ENCODE measurements around the gene DLK2. TPM values are rescaled to one million over a fixed set of nuclear protein-coding genes. Genes with fewer than 3 reads are reported as not detected.
"Not testable (repeated sequence)": the region's sequence is repeated elsewhere in the genome, so short reads cannot be mapped to it uniquely, and the experiment has no call there.

DLK2 gene
- total RNA-seq, 1 experiment from 2014 or later, result 30.2 TPM

GRCh38 chr6:43467752-43468151, 12.4 kb upstream of the DLK2 start:
- Mint-ChIP-seq H3K27ac (ENCODE audit: low read depth, unreplicated experiment) (no peak overlapping the region), H3K27me3 (ENCODE audit: insufficient read depth, unreplicated experiment) (no peaks in the 10 kb centered on the region), H3K4me3 (ENCODE audit: unreplicated experiment) (no peak overlapping the region), H3K9me3 (ENCODE audit: unreplicated experiment) (no peaks in the 10 kb centered on the region), H3K36me3 (ENCODE audit: insufficient read depth, unreplicated experiment) (no peaks in the 10 kb centered on the region), H3K4me1 (ENCODE audit: insufficient read depth, unreplicated experiment) (peaks cover 5% of the 10 kb centered on the region)
- no peak for TF ChIP-seq CTCF (IDR thresholded peaks at IDR 0.05; ENCODE audit: unreplicated experiment)
- ChIA-PET POLR2A (interaction anchor here (0.5 kb wide), 1 partner anchor 75 kb away, joined by 3 read pairs; no protein-coding TSS in a partner anchor), CTCF (interaction anchor here (1.6 kb wide), 1 partner anchor 25 kb away, joined by 4 read pairs; no protein-coding TSS in a partner anchor)
- intact Hi-C loops (cut with micrococcal nuclease), result no loop called here
- no TSS peak for BruUV-seq (replicated peaks)
- no peak for DNase-seq (ENCODE audit: unreplicated experiment)

GRCh38 chr6:43467265-43467664, 11.9 kb upstream of the DLK2 start:
- BruUV-seq (replicated peaks); H3K9me3 Mint-ChIP-seq (ENCODE audit: unreplicated experiment); H3K36me3 Mint-ChIP-seq (ENCODE audit: insufficient read depth, unreplicated experiment); DNase-seq (ENCODE audit: unreplicated experiment); H3K27me3 Mint-ChIP-seq (ENCODE audit: insufficient read depth, unreplicated experiment); H3K4me3 Mint-ChIP-seq (ENCODE audit: unreplicated experiment); POLR2A ChIA-PET; H3K27ac Mint-ChIP-seq (ENCODE audit: low read depth, unreplicated experiment); H3K4me1 Mint-ChIP-seq (ENCODE audit: insufficient read depth, unreplicated experiment); intact Hi-C loops (cut with micrococcal nuclease): not testable (repeated sequence)
- CTCF ChIA-PET, result interaction anchor here (1.6 kb wide), 1 partner anchor 26 kb away, joined by 4 read pairs; no protein-coding TSS in a partner anchor

GRCh38 chr6:43465948-43466347, 10.6 kb upstream of the DLK2 start:
- no peak overlapping the region for H3K27ac Mint-ChIP-seq (ENCODE audit: low read depth, unreplicated experiment)

GRCh38 chr6:43464337-43464736, 9.0 kb upstream of the DLK2 start:
- intact Hi-C loops (cut with micrococcal nuclease), result no loop called here
- Mint-ChIP-seq H3K4me3 (ENCODE audit: unreplicated experiment) (no peak overlapping the region), H3K27ac (ENCODE audit: low read depth, unreplicated experiment) (no peak overlapping the region), H3K4me1 (ENCODE audit: insufficient read depth, unreplicated experiment) (peaks cover 2% of the 10 kb centered on the region), H3K27me3 (ENCODE audit: insufficient read depth, unreplicated experiment) (no peaks in the 10 kb centered on the region), H3K9me3 (ENCODE audit: unreplicated experiment) (no peaks in the 10 kb centered on the region), H3K36me3 (ENCODE audit: insufficient read depth, unreplicated experiment) (no peaks in the 10 kb centered on the region)
- no TSS peak for BruUV-seq (replicated peaks)
- CTCF ChIA-PET, result interaction anchor here (0.5 to 2.1 kb wide), 6 partner anchors 9 to 518 kb away, joined by 3 to 6 read pairs (median 4); partner anchors contain the start of gene DLK2
- POLR2A ChIA-PET, result interaction anchor here (1.2 to 1.3 kb wide), 2 partner anchors 13 to 32 kb away, joined by 3 read pairs; partner anchors contain the start of gene TJAP1
- TF ChIP-seq CTCF (IDR thresholded peaks at IDR 0.05; ENCODE audit: unreplicated experiment), result no peak
- DNase-seq (ENCODE audit: unreplicated experiment), result no peak

More at GRCh38 chr6:43465948-43466347, 10.6 kb upstream of the DLK2 start:
- ChIA-PET CTCF (interaction anchor here (0.7 to 2.1 kb wide), 3 partner anchors 26 to 35 kb away, joined by 3 to 5 read pairs (median 4); no protein-coding TSS in a partner anchor), POLR2A (interaction anchor here (0.7 to 1.1 kb wide), 4 partner anchors 11 to 124 kb away, joined by 3 to 5 read pairs (median 3); partner anchors contain the start of gene DLK2)
- intact Hi-C loops (cut with micrococcal nuclease), result no loop called here
- Mint-ChIP-seq H3K4me3 (ENCODE audit: unreplicated experiment) (no peak overlapping the region), H3K27me3 (ENCODE audit: insufficient read depth, unreplicated experiment) (no peaks in the 10 kb centered on the region), H3K4me1 (ENCODE audit: insufficient read depth, unreplicated experiment) (peaks cover 5% of the 10 kb centered on the region), H3K36me3 (ENCODE audit: insufficient read depth, unreplicated experiment) (no peaks in the 10 kb centered on the region), H3K9me3 (ENCODE audit: unreplicated experiment) (no peaks in the 10 kb centered on the region)
- no peak for TF ChIP-seq CTCF (IDR thresholded peaks at IDR 0.05; ENCODE audit: unreplicated experiment)
- no TSS peak for BruUV-seq (replicated peaks)
- DNase-seq (ENCODE audit: unreplicated experiment), result peak; percentile 9

Measured in MCF 10A (cell line).